Stimulated activated CD8-positive, alpha-beta memory T cell treated with anti-CD3 and anti-CD28 coated beads, Interleukin-7, amount 100 ng/mL, for 1 hour (primary cell): ENCODE measurements around the gene PRCP.

ENCODE experiments used
- DNase-seq, 2 donors: peaks; one replicate each; pipeline ENCODE4 v3.0.0-alpha.2; 2020; ENCODE audit warnings: low read depth in 2 of 2

The PRCP gene

DNA sequence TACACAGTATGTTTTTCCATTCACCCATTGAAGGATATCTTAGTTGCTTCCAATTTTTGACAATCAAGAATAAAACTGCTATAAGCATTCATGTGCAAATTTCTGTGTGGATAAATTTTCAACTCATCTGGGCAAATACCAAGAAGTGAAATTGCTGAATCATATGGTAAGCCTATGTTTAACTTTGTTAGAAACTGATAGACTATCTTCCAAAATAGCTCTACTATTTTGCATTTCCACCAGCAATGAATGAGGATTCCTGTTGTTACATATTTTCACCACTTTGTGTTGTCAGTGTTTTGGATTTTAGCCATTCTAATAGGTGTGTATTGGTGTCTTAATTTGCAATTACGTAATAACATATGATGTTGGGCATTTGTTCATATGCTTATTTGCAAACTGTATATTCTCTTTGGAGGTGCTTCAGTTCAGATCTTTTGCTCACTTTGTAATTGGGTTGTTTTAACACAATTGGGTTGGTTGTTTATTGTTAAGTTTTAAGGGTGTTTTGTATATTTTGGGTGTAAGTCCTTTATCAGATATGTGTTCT is 117.3 kb downstream of the PRCP start:
- DNase-seq, result no peak

DNA sequence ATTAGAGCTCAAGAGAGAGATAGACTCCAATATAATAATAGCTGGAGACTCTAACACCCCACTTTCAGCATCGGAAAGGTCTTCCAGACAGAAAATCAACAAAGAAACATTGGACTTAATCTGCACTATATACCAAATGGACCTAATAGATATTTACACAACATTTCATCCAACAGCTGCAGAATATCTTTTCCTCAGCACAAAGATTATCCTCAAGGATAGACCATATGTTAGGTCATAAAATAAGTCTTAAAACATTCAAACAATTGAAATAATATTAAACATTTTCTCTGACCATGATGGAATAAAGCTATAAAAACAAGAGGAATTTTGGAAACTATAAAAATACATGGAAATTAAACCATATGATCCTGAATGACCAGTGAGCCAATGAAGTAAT is 121.5 kb downstream of the PRCP start:
- no peak for DNase-seq

DNA sequence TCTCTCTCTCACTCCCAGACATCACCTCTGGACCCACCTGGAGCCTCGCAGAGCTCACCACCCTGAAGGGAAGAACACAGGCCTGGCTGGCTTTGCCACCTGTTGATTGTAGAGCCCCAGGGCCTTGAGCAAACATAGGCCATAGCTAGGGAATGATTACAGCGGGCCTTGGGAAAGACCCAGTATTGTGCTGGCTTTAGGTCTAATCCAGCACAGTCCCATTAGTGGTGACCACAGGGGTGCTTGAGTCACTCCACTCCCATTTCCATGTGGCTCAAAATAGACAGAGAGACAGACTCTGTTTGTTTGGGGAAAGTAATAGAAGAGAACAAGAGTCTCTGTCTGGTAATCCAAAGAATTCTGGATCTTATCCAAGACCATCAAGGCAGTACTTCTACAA is 123.9 kb downstream of the PRCP start:
- no peak for DNase-seq

DNA sequence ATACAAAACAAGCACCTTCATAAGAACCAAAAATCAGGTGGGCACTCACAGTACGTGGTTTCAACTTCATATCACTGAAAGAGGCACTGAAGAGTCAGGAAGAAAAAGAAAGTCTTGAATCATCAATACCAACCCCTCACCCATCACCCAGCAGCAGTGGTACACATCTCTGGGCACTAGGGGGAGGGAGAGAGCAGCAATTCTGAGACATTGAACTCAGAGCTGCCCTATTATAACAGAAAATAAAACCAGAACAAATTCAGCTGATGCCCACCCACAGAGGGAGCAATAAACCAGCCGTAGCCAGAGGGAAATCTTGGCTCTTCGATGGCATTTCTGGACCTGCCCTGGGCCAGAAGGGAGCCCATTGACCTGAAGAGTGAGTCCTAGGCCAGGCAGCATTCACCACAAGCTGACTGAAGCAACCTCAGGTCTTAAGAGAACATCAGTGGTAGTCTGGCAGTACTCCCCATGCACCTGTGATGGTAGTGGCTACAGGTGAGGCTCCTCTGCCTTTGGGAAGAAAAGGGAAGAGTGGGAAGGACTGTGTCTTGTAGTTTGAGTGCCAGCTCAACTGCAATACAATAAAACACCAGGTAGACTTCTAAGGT is 124.4 kb downstream of the PRCP start:
- DNase-seq, result no peak

DNA sequence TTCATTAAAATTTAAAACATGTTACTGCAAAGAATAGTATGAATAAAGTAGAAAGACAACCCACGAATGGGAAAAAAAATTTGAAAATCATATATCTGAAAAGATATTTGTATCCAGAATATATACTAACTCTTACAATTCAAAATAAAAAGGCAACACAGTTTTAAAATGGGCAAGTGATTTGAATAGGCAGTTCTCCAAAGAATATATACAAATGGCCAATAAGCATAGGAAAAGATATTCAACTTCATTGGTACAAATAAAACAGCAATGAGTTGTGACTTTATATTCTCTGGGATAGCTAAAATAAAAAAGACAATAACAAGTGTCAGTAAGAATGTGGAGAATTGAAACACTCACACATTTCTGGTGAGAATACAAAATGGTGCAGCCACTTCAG is 125.0 kb downstream of the PRCP start:
- no peak for DNase-seq
